KOPT-K1 (cell line): ENCODE data around the gene PTGS1.

Experiments
- H3K27ac ChIP-seq: fragments of 200-600 bp; sonication (generic); 2 replicates; pipeline ENCODE4 v1.5.1; 2016; ENCODE audit warnings: antibody characterized with exemption, mild to moderate bottlenecking, low read depth, low read length; ENCODE audit not compliant: poor library complexity, severe bottlenecking
- H3K36me3 ChIP-seq: fragments of 200-600 bp; sonication (generic); 2 replicates; pipeline ENCODE4 v1.5.1; 2017; ENCODE audit warnings: antibody characterized with exemption, mild to moderate bottlenecking, low read length, moderate library complexity; ENCODE audit not compliant: insufficient read depth
- H3K9me3 ChIP-seq: fragments of 200-600 bp; sonication (generic); 2 replicates; pipeline ENCODE4 v1.5.1; 2017; ENCODE audit warnings: antibody characterized with exemption, low read length, mild to moderate bottlenecking; ENCODE audit not compliant: insufficient read depth, poor library complexity, severe bottlenecking

Gene PTGS1

GRCh38 chr9:122377241-122378164 lies 6.7 kb downstream of the PTGS1 start:
- H3K9me3 ChIP-seq, result peaks cover 17% of the 10 kb centered on the region
- no peak overlapping the region for H3K27ac ChIP-seq
- no peaks in the 10 kb centered on the region for H3K36me3 ChIP-seq

GRCh38 chr9:122378236-122378635 lies 7.4 kb downstream of the PTGS1 start:
- no peaks in the 10 kb centered on the region for H3K36me3 ChIP-seq
- no peak overlapping the region for H3K27ac ChIP-seq
- H3K9me3 ChIP-seq, result peaks cover 17% of the 10 kb centered on the region

- Histone ChIP-seq H3K27ac (no peak overlapping the region), H3K9me3 (peaks cover 17% of the 10 kb centered on the region), H3K36me3 (no peaks in the 10 kb centered on the region)
Observed at GRCh38 chr9:122379340-122379739, 8.5 kb downstream of the PTGS1 start.

- Histone ChIP-seq H3K36me3 (no peaks in the 10 kb centered on the region), H3K27ac (no peak overlapping the region), H3K9me3 (peaks cover 17% of the 10 kb centered on the region)
Observed at GRCh38 chr9:122380293-122380692, 9.5 kb downstream of the PTGS1 start.

GRCh38 chr9:122381206-122381950 lies 10.6 kb downstream of the PTGS1 start:
- Histone ChIP-seq H3K36me3 (no peaks in the 10 kb centered on the region), H3K9me3 (peaks cover 17% of the 10 kb centered on the region), H3K27ac (no peak overlapping the region)

- H3K27ac ChIP-seq, result no peak overlapping the region
- peaks cover 17% of the 10 kb centered on the region for H3K9me3 ChIP-seq
- H3K36me3 ChIP-seq, result no peaks in the 10 kb centered on the region
Observed at GRCh38 chr9:122382901-122383850, 12.4 kb downstream of the PTGS1 start.

GRCh38 chr9:122383992-122384461 lies 13.2 kb downstream of the PTGS1 start:
- Histone ChIP-seq H3K9me3 (peaks cover 15% of the 10 kb centered on the region), H3K36me3 (no peaks in the 10 kb centered on the region), H3K27ac (no peak overlapping the region)

- H3K27ac ChIP-seq, result no peak overlapping the region
- no peaks in the 10 kb centered on the region for H3K36me3 ChIP-seq
- H3K9me3 ChIP-seq, result no peaks in the 10 kb centered on the region
Observed at GRCh38 chr9:122386311-122386872, 15.6 kb downstream of the PTGS1 start.

- Histone ChIP-seq H3K36me3 (no peaks in the 10 kb centered on the region), H3K9me3 (no peaks in the 10 kb centered on the region), H3K27ac (no peak overlapping the region)
Observed at GRCh38 chr9:122387536-122387935, 16.7 kb downstream of the PTGS1 start.

GRCh38 chr9:122389195-122389594 lies 18.4 kb downstream of the PTGS1 start:
- no peak overlapping the region for H3K27ac ChIP-seq
- H3K36me3 ChIP-seq, result no peaks in the 10 kb centered on the region
- H3K9me3 ChIP-seq, result no peaks in the 10 kb centered on the region

- no peaks in the 10 kb centered on the region for H3K36me3 ChIP-seq
- no peak overlapping the region for H3K27ac ChIP-seq
Observed at GRCh38 chr9:122389799-122390481, 19.1 kb downstream of the PTGS1 start.

GRCh38 chr9:122392284-122392683 lies 21.5 kb downstream of the PTGS1 start:
- Histone ChIP-seq H3K27ac (no peak overlapping the region), H3K36me3 (no peaks in the 10 kb centered on the region), H3K9me3 (no peaks in the 10 kb centered on the region)

More at GRCh38 chr9:122389799-122390481, 19.1 kb downstream of the PTGS1 start:
- H3K9me3 ChIP-seq, result no peaks in the 10 kb centered on the region

GRCh38 chr9:122392714-122393113 lies 21.9 kb downstream of the PTGS1 start:
- Histone ChIP-seq H3K36me3 (no peaks in the 10 kb centered on the region), H3K27ac (no peak overlapping the region), H3K9me3 (no peaks in the 10 kb centered on the region)
